Tibial nerve (tissue), 3 donors: Measurements from ENCODE around the gene THOC2.

Experiments
- POLR2A ChIP-seq, 2 donors: fragments of 450-650 bp; IDR thresholded peaks; one replicate each; pipeline ENCODE4 v1.6.1; 2017; ENCODE audit warnings: antibody characterized with exemption in 2 of 2, mild to moderate bottlenecking in 2 of 2, moderate library complexity in 2 of 2
- TF ChIP-seq, protein P1 (sequence below), 5 experiments: fragments of 200-600 bp in 3 of 5; fragments of 450-650 bp in 2 of 5; sonication (generic) in 3 of 5; IDR thresholded peaks; one replicate each; pipeline ENCODE4 v1.5.1; 2016 to 2019; ENCODE audit warnings: antibody characterized with exemption in 5 of 5, mild to moderate bottlenecking in 3 of 5, moderate library complexity in 2 of 5

DNA sequence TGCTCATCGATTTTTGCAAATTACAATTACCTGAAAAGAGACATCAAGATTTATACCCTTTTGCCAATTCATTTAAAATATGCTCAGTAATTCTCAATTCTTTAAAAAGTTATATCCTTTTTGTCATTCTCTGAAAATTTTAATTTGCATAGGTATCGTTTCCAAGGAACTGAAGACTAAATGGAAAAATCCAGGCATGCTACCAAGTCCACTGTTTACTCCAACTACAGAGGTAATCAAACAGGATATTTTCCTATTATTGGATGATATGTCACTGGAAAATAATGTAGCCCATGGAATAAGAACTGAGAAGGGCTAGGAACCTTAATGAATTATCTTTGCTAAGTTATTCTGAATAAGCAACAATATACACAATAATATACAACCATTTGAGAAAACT is 132.7 kb downstream of the THOC2 start:
- TF ChIP-seq POLR2A (IDR thresholded peaks at IDR 0.05) = no peak
- TF ChIP-seq, protein P1, sequence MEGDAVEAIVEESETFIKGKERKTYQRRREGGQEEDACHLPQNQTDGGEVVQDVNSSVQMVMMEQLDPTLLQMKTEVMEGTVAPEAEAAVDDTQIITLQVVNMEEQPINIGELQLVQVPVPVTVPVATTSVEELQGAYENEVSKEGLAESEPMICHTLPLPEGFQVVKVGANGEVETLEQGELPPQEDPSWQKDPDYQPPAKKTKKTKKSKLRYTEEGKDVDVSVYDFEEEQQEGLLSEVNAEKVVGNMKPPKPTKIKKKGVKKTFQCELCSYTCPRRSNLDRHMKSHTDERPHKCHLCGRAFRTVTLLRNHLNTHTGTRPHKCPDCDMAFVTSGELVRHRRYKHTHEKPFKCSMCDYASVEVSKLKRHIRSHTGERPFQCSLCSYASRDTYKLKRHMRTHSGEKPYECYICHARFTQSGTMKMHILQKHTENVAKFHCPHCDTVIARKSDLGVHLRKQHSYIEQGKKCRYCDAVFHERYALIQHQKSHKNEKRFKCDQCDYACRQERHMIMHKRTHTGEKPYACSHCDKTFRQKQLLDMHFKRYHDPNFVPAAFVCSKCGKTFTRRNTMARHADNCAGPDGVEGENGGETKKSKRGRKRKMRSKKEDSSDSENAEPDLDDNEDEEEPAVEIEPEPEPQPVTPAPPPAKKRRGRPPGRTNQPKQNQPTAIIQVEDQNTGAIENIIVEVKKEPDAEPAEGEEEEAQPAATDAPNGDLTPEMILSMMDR (IDR thresholded peaks at IDR 0.05) = no peak
